ENCODE measurements around the gene SOX18. TPM values are rescaled to one million over a fixed set of nuclear protein-coding genes. Genes with fewer than 3 reads are reported as not detected.

Gene SOX18
- total and polyA plus RNA-seq, 2 of the 13 experiments (the other 11 are each of a cell fraction or from before 2014, with no cell fraction given), result 1.6 to 1.9 TPM

GRCh38 chr20:64040231-64041039 lies 9.0 kb downstream of the SOX18 start (continued):
- TF ChIP-seq TRAFD1 (CRISPR knock-in tag; IDR thresholded peaks at IDR 0.05; ENCODE audit: borderline replicate concordance) (no peak), ZNF703 (CRISPR knock-in tag; IDR thresholded peaks at IDR 0.05; ENCODE audit: borderline replicate concordance) (no peak), ZBTB2 (CRISPR knock-in tag; IDR thresholded peaks at IDR 0.05; ENCODE audit: low read depth) (no peak), ZNF318 (CRISPR knock-in tag; IDR thresholded peaks at IDR 0.05) (no peak), PAXIP1 (CRISPR knock-in tag; conservative IDR thresholded peaks at IDR 0.05) (peak; percentile 44; the same call in 1 of the 2 replicates), ZNF280D (CRISPR knock-in tag; IDR thresholded peaks at IDR 0.05) (no peak), NPAS2 (CRISPR knock-in tag; IDR thresholded peaks at IDR 0.05; ENCODE audit: borderline replicate concordance) (no peak), FOXK1 (CRISPR knock-in tag; IDR thresholded peaks at IDR 0.05; ENCODE audit: borderline replicate concordance, low read depth) (no peak)

Measured in HepG2 (cell line).